ENCODE data around the gene C6orf47. TPM values are rescaled to one million over a fixed set of nuclear protein-coding genes. Genes with fewer than 3 reads are reported as not detected.

The C6orf47 gene
- total RNA-seq, 1 donor from 2014 or later, result 23.6 TPM

- H3K27ac Mint-ChIP-seq, result peak overlapping the region; percentile 57
- peaks cover 20% of the 10 kb centered on the region for H3K36me3 Mint-ChIP-seq (ENCODE audit: insufficient read depth)
- no peaks in the 10 kb centered on the region for H3K9me3 Mint-ChIP-seq (ENCODE audit: low read depth)
- no peaks in the 10 kb centered on the region for H3K4me1 Mint-ChIP-seq (ENCODE audit: low read depth)
- H3K4me3 Mint-ChIP-seq (ENCODE audit: low read depth), result no peak overlapping the region
- DNase-seq (ENCODE audit: low spot score, unreplicated experiment), result no peak
- no peak for TF ChIP-seq CTCF (IDR thresholded peaks at IDR 0.05; ENCODE audit: unreplicated experiment)
- no peaks in the 10 kb centered on the region for H3K27me3 Mint-ChIP-seq
Measured at GRCh38 chr6:31641370-31641769, 19.2 kb downstream of the C6orf47 start.

- Mint-ChIP-seq H3K27me3 (no peaks in the 10 kb centered on the region), H3K36me3 (ENCODE audit: insufficient read depth) (peaks cover 22% of the 10 kb centered on the region), H3K4me3 (ENCODE audit: low read depth) (no peak overlapping the region), H3K27ac (no peak overlapping the region), H3K4me1 (ENCODE audit: low read depth) (no peaks in the 10 kb centered on the region), H3K9me3 (ENCODE audit: low read depth) (no peaks in the 10 kb centered on the region)
- DNase-seq (ENCODE audit: low spot score, unreplicated experiment), result no peak
- TF ChIP-seq CTCF (IDR thresholded peaks at IDR 0.05; ENCODE audit: unreplicated experiment), result no peak
Measured at GRCh38 chr6:31640612-31641011, 20.0 kb downstream of the C6orf47 start.

- Mint-ChIP-seq H3K27ac (no peak overlapping the region), H3K27me3 (no peaks in the 10 kb centered on the region), H3K36me3 (ENCODE audit: insufficient read depth) (peaks cover 21% of the 10 kb centered on the region), H3K9me3 (ENCODE audit: low read depth) (no peaks in the 10 kb centered on the region), H3K4me3 (ENCODE audit: low read depth) (no peak overlapping the region), H3K4me1 (ENCODE audit: low read depth) (no peaks in the 10 kb centered on the region)
- no peak for TF ChIP-seq CTCF (IDR thresholded peaks at IDR 0.05; ENCODE audit: unreplicated experiment)
- DNase-seq (ENCODE audit: low spot score, unreplicated experiment), result no peak
Measured at GRCh38 chr6:31639449-31639861, 21.1 kb downstream of the C6orf47 start.

GRCh38 chr6:31639043-31639442 is 21.5 kb downstream of the C6orf47 start:
- DNase-seq (ENCODE audit: low spot score, unreplicated experiment), result no peak
- H3K27me3 Mint-ChIP-seq, result no peaks in the 10 kb centered on the region
- peak overlapping the region; percentile 58 for H3K27ac Mint-ChIP-seq
- peaks cover 21% of the 10 kb centered on the region for H3K36me3 Mint-ChIP-seq (ENCODE audit: insufficient read depth)
- H3K4me3 Mint-ChIP-seq (ENCODE audit: low read depth), result no peak overlapping the region
- TF ChIP-seq CTCF (IDR thresholded peaks at IDR 0.05; ENCODE audit: unreplicated experiment), result no peak
- H3K4me1 Mint-ChIP-seq (ENCODE audit: low read depth), result no peaks in the 10 kb centered on the region
- no peaks in the 10 kb centered on the region for H3K9me3 Mint-ChIP-seq (ENCODE audit: low read depth)

- Mint-ChIP-seq H3K36me3 (ENCODE audit: insufficient read depth) (peaks cover 26% of the 10 kb centered on the region), H3K9me3 (ENCODE audit: low read depth) (no peaks in the 10 kb centered on the region), H3K4me3 (ENCODE audit: low read depth) (no peak overlapping the region), H3K4me1 (ENCODE audit: low read depth) (no peaks in the 10 kb centered on the region), H3K27ac (peak overlapping the region; percentile 85), H3K27me3 (no peaks in the 10 kb centered on the region)
- no peak for DNase-seq (ENCODE audit: low spot score, unreplicated experiment)
- TF ChIP-seq CTCF (IDR thresholded peaks at IDR 0.05; ENCODE audit: unreplicated experiment), result no peak
Measured at GRCh38 chr6:31636698-31637596, 23.6 kb downstream of the C6orf47 start.

Data from progenitor cell of endocrine pancreas (in vitro differentiated cells).